AG09309 (cell line): Measurements from ENCODE around the gene SLC25A21.

Source experiments
- DNase-seq: peaks from one replicate; pipeline ENCODE4 v3.0.0-alpha.2; 2010; ENCODE audit warnings: low read depth
- H3K4me3 ChIP-seq: 2 replicates; pipeline ENCODE4 v1.5.1; 2011; ENCODE audit warnings: mild to moderate bottlenecking, low read depth, low read length, moderate library complexity; ENCODE audit not compliant: control insufficient read depth
- CTCF ChIP-seq: IDR thresholded peaks from 2 replicates; pipeline ENCODE4 v1.5.1; 2011; ENCODE audit warnings: mild to moderate bottlenecking, low read depth, low read length, inconsistent platforms; ENCODE audit not compliant: insufficient read depth, control insufficient read depth; ENCODE audit errors: missing control alignments

The SLC25A21 gene

GRCh38 chr14:36662543-36663403 lies 509.6 kb downstream of the SLC25A21 start:
- DNase-seq: no peak
- H3K4me3 ChIP-seq: peak overlapping the region; percentile 68
- TF ChIP-seq CTCF: peak; percentile 12

- no peak for DNase-seq
Measured at GRCh38 chr14:36662258-36662542, 510.2 kb downstream of the SLC25A21 start.

GRCh38 chr14:36661506-36662257 lies 510.7 kb downstream of the SLC25A21 start, which contains the start of gene PAX9:
TSS of gene PAX9 (plus strand) at chr14:36661860. CDS start at chr14:36662090, 230 bp downstream.
- H3K4me3 ChIP-seq: peak within 1 kb of the TSS; percentile 68
- no peak for TF ChIP-seq CTCF
- peak; percentile 42 for DNase-seq

More at GRCh38 chr14:36662258-36662542, 510.2 kb downstream of the SLC25A21 start:
- peak overlapping the region; percentile 68 for H3K4me3 ChIP-seq
- TF ChIP-seq CTCF: no peak

- peak overlapping the region; percentile 68 for H3K4me3 ChIP-seq
- TF ChIP-seq CTCF: no peak
- no peak for DNase-seq
Measured at GRCh38 chr14:36660736-36661505, 511.5 kb downstream of the SLC25A21 start.

GRCh38 chr14:36659822-36660735 lies 512.3 kb downstream of the SLC25A21 start:
- no peak overlapping the region for H3K4me3 ChIP-seq
- DNase-seq: no peak
- TF ChIP-seq CTCF: no peak
